Measurements from ENCODE around the gene CPT2.

CPT2 gene

GRCh38 chr1:53196485-53197290 is at the start of gene CPT2:
TSS of gene CPT2 (plus strand) at chr1:53196824. CDS start at chr1:53196944, 120 bp downstream.
- DNase-seq, result peak; percentile 95

GRCh38 chr1:53147174-53147573 is 49.5 kb upstream of the CPT2 start:
- no peak for DNase-seq

GRCh38 chr1:53148123-53148522 is 48.5 kb upstream of the CPT2 start:
- no peak for DNase-seq

GRCh38 chr1:53153752-53154151 is 42.9 kb upstream of the CPT2 start:
- DNase-seq, result no peak

GRCh38 chr1:53154859-53155438 is 41.7 kb upstream of the CPT2 start:
- DNase-seq, result no peak

- no peak for DNase-seq
Measured at GRCh38 chr1:53155534-53155933, 41.1 kb upstream of the CPT2 start.

GRCh38 chr1:53155945-53156344 is 40.7 kb upstream of the CPT2 start:
- no peak for DNase-seq

- no peak for DNase-seq
Measured at GRCh38 chr1:53156783-53157182, 39.8 kb upstream of the CPT2 start.

GRCh38 chr1:53158900-53159299 is 37.7 kb upstream of the CPT2 start:
- no peak for DNase-seq

GRCh38 chr1:53160924-53161378 is 35.7 kb upstream of the CPT2 start:
- no peak for DNase-seq

- no peak for DNase-seq
Measured at GRCh38 chr1:53162621-53163020, 34.0 kb upstream of the CPT2 start.

- no peak for DNase-seq
Measured at GRCh38 chr1:53163291-53163768, 33.3 kb upstream of the CPT2 start.

- no peak for DNase-seq
Measured at GRCh38 chr1:53165408-53165961, 31.1 kb upstream of the CPT2 start.

- no peak for DNase-seq
Measured at GRCh38 chr1:53166366-53166765, 30.3 kb upstream of the CPT2 start.

- no peak for DNase-seq
Measured at GRCh38 chr1:53166912-53167311, 29.7 kb upstream of the CPT2 start.

GRCh38 chr1:53172426-53173128 is 24.0 kb upstream of the CPT2 start:
- peak; percentile 86 for DNase-seq

GRCh38 chr1:53174971-53175913 is 21.4 kb upstream of the CPT2 start:
- no peak for DNase-seq

- no peak for DNase-seq
Measured at GRCh38 chr1:53176452-53177208, 20.0 kb upstream of the CPT2 start.

- DNase-seq, result no peak
Measured at GRCh38 chr1:53180226-53180625, 16.4 kb upstream of the CPT2 start.

- DNase-seq, result no peak
Measured at GRCh38 chr1:53180951-53181350, 15.7 kb upstream of the CPT2 start.

GRCh38 chr1:53182111-53182593 is 14.5 kb upstream of the CPT2 start:
- DNase-seq, result peak; percentile 38
